Endothelial cell (in vitro differentiated cells): ENCODE measurements around the gene TRIM65. TPM values are rescaled to one million over a fixed set of nuclear protein-coding genes. Genes with fewer than 3 reads are reported as not detected.

ENCODE experiments used
- DNase-seq: peaks from one replicate; pipeline ENCODE4 v3.0.0; 2021; ENCODE audit warnings: low spot score
- H3K27ac Mint-ChIP-seq: one replicate; pipeline ENCODE4 v1.8.0; 2021; ENCODE audit warnings: mixed read lengths, inconsistent platforms; ENCODE audit not compliant: unreplicated experiment
- H3K27me3 Mint-ChIP-seq: one replicate; pipeline ENCODE4 v1.8.0; 2021; ENCODE audit warnings: mild to moderate bottlenecking, moderate library complexity, mixed read lengths, inconsistent platforms; ENCODE audit not compliant: unreplicated experiment
- H3K36me3 Mint-ChIP-seq: one replicate; pipeline ENCODE4 v1.8.0; 2021; ENCODE audit warnings: mild to moderate bottlenecking, low read depth, mixed read lengths, inconsistent platforms; ENCODE audit not compliant: unreplicated experiment
- H3K4me1 Mint-ChIP-seq: one replicate; pipeline ENCODE4 v1.8.0; 2021; ENCODE audit warnings: mild to moderate bottlenecking, mixed read lengths, inconsistent platforms; ENCODE audit not compliant: unreplicated experiment
- H3K4me3 Mint-ChIP-seq: one replicate; pipeline ENCODE4 v1.8.0; 2021; ENCODE audit warnings: mild to moderate bottlenecking, mixed read lengths, inconsistent platforms; ENCODE audit not compliant: unreplicated experiment
- H3K9me3 Mint-ChIP-seq: one replicate; pipeline ENCODE4 v1.8.0; 2021; ENCODE audit warnings: mixed read lengths, inconsistent platforms; ENCODE audit not compliant: unreplicated experiment
- total RNA-seq: library from RNA; stranded (reverse); fragmentation: NEBNext Ultra II Directional; extraction: Animal tissue kit (Norgen Biotek cat#: 25700); gene quantifications from one replicate; pipeline ENCODE4 v1.2.1, GENCODE V29; 2021; ENCODE audit not compliant: unreplicated experiment
- TF ChIP-seq, protein P1 (sequence below): fragments of 200-600 bp; sonication (generic); IDR thresholded peaks from one replicate; pipeline ENCODE4 v1.5.0; 2021; ENCODE audit warnings: antibody characterized with exemption; ENCODE audit not compliant: unreplicated experiment

Gene TRIM65
- total RNA-seq, 1 donor from 2014 or later: 14.1 TPM

DNA sequence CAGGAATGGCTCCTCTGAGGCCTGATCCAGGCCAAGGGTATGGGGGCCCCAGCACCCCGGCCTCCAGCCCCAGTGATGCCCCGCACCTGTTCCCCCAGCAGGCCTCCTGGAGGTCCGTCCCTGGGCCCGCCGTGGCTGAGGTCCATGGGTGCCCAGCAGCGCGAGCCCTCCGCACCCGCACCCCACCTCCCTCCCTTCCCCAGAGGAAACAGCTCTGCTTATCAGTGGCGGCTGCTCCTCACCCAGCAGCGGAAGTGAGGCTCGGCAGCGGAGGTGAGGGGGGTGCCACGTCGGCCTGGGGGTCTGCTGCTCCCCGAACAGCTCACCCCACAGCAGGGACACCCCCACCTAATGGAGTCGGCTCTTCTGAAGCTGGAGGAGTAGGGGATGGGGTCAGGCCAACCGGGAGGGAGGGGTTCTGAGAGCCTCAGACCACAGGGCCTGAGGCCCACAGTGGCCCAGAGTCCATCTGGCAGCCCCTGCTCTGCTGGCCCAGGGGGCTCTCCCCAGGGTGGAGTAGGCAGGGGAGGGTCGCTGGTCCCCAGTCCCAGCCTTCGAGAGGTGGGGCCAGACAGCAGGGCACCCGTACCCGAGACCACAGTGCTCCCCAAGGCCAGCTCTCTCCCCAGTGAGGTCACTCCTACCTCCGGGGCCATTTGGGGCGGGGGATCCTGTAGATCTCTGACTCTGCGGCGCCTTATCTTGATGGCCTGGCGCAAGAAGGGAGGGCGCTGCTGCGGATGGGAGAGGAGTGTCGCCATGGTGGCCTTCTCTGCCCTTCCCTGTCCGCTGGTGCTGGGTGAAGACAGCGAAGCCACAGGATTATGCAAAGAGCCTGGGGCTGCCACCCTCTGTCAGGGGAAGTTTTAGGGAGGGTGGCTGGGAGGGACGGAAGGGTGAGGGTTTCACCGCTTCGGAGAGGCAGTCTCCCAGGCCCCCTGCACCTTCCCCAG is 52.9 kb downstream of the TRIM65 start, which contains the start of gene UNC13D:
UNC13D (minus strand) TSS at position 828 of the 953 bp plus-strand sequence; CDS start at position 761, 67 bp downstream.
- TF ChIP-seq, protein P1, sequence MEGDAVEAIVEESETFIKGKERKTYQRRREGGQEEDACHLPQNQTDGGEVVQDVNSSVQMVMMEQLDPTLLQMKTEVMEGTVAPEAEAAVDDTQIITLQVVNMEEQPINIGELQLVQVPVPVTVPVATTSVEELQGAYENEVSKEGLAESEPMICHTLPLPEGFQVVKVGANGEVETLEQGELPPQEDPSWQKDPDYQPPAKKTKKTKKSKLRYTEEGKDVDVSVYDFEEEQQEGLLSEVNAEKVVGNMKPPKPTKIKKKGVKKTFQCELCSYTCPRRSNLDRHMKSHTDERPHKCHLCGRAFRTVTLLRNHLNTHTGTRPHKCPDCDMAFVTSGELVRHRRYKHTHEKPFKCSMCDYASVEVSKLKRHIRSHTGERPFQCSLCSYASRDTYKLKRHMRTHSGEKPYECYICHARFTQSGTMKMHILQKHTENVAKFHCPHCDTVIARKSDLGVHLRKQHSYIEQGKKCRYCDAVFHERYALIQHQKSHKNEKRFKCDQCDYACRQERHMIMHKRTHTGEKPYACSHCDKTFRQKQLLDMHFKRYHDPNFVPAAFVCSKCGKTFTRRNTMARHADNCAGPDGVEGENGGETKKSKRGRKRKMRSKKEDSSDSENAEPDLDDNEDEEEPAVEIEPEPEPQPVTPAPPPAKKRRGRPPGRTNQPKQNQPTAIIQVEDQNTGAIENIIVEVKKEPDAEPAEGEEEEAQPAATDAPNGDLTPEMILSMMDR: no peak
- H3K27ac Mint-ChIP-seq: no peak within 1 kb of the TSS

DNA sequence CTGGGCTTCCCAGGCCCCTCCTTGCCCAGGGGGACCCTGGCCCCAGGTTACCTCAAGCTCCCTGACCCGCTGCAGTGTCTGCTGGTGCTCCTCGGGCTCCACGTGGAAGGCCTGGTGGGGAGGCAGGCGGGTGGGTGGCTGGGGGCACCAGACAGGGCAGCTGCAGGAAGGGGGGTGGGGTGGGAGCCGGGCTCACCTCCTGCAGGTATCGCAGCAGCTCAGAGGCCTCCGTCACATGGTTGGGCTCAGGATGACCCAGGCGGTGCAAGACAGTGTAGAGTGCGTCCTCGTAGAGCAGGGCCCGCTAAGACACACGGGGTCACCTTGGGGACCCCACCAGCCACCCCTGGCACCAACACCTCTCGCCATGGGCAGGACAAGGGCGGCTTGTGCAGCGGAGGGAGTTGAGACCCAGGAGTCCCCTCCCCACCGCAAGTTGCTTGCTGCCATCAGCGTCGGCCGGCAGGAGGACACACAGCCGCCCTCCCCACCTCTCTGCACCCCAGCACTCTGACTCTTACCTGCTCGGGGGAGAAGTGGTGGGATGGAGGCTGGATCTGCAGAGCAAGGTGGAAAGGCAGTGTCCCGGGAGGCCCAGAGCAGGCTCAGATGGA is 53.7 kb downstream of the TRIM65 start:
- Mint-ChIP-seq H3K4me3 (no peak overlapping the region), H3K36me3 (peaks cover 5% of the 10 kb centered on the region), H3K4me1 (peaks cover 22% of the 10 kb centered on the region), H3K27me3 (peaks cover 7% of the 10 kb centered on the region), H3K9me3 (no peaks in the 10 kb centered on the region), H3K27ac (no peak overlapping the region)
- TF ChIP-seq, protein P1: no peak
- no peak for DNase-seq

More for the DNA sequence above, 52.9 kb downstream of the TRIM65 start, which contains the start of gene UNC13D:
- Mint-ChIP-seq H3K4me1 (peaks cover 29% of the 10 kb centered on the region), H3K4me3 (no peak within 1 kb of the TSS), H3K27me3 (peaks cover 7% of the 10 kb centered on the region), H3K9me3 (no peaks in the 10 kb centered on the region), H3K36me3 (peaks cover 9% of the 10 kb centered on the region)
- DNase-seq: no peak

DNA sequence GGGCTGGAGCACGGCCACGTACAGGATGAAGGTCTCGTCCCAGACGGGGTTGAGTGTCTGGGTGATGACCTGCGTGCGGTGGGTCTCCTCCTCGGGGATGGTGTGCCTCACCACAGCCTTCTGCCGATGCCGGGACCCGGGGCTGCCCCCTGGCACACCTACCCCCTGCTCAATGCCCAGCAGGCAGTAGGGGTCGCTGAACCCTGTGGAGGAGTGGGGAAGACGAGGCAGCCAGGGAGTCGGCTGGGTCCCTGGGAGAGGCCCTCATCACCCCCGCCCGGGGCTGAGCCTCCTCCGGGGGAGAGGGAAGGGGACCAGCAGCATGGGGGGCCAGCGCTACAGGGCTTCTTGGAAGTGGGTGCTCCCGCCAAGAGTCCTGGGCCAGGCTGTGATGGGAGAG is 54.3 kb downstream of the TRIM65 start:
- Mint-ChIP-seq H3K9me3 (no peaks in the 10 kb centered on the region), H3K4me1 (peaks cover 18% of the 10 kb centered on the region), H3K36me3 (no peaks in the 10 kb centered on the region), H3K27ac (no peak overlapping the region), H3K27me3 (peaks cover 8% of the 10 kb centered on the region), H3K4me3 (no peak overlapping the region)
- TF ChIP-seq, protein P1: no peak
- DNase-seq: no peak

DNA sequence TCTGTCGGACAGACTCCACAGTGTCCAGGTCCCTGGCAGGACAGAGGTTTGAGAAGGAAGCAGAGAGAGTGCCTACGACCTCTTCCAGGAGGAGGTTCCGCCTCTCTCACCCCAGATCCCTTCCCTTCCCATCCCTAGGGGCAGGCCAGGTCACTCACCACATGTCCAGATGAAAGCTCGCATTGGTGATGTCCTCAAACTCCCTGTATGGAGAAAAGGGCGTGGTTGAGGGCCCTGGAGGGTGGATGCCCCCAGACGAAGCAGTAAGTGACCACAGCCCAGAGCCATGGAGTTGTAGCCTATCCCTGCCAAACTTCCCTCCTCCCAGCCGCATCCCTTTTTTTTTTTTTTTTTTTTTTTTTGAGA is 56.0 kb downstream of the TRIM65 start:
- no peaks in the 10 kb centered on the region for H3K9me3 Mint-ChIP-seq
- H3K27me3 Mint-ChIP-seq: peaks cover 6% of the 10 kb centered on the region
- peaks cover 8% of the 10 kb centered on the region for H3K4me1 Mint-ChIP-seq
- TF ChIP-seq, protein P1: no peak
- no peak overlapping the region for H3K4me3 Mint-ChIP-seq
- DNase-seq: no peak
- H3K36me3 Mint-ChIP-seq: no peaks in the 10 kb centered on the region
- H3K27ac Mint-ChIP-seq: no peak overlapping the region
